Activated CD8-positive, alpha-beta memory T cell treated with anti-CD3 and anti-CD28 coated beads, Interleukin-2, amount 50 U/mL, for 48 hours (primary cell): Measurements from ENCODE around the gene FLYWCH1.
"Not testable (repeated sequence)": the region's sequence is repeated elsewhere in the genome, so short reads cannot be mapped to it uniquely, and the experiment has no call there.

Experiments
- DNase-seq: peaks from one replicate; pipeline ENCODE4 v3.0.0-alpha.2; 2020

FLYWCH1 gene

DNA sequence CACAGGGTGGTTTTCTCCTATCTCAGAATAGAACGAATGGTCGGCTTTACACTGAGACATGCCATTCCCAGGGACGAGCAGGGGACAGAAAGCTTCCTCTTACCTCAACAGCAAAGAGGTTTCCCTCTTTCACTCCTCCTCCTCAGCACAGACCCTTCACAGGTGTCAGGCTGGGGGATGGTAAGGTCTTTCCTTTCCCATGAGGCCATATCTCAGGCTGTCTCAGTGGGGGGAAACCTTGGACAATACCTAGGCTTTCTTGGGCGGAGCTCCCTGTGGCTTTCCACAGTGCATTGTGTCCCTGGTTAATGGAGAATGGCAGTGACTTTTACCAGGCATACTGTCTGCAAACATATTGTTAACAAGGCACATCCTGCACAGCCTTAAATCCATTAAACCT lies 16.4 kb downstream of the FLYWCH1 start:
- not testable (repeated sequence) for DNase-seq

DNA sequence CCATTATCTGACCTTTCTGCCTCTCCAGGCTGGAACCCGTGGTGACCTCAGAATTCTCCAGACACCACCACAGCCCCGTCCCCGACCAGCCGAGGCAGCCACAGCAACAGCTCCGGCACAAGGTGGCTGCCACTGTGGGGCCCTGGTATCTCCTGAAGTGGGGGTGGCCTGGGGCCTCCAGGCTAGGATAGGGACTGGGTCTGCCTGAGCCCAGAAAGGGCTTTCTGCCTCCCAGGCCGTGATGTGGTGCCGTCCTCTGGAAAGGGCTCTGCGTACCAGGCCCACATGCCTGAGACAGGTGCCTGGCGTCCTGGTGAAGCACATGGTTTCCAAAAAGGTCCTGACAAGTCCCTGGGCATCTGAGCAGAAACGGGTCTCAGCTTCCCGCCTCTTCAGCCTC lies 17.1 kb downstream of the FLYWCH1 start:
- DNase-seq: no peak

DNA sequence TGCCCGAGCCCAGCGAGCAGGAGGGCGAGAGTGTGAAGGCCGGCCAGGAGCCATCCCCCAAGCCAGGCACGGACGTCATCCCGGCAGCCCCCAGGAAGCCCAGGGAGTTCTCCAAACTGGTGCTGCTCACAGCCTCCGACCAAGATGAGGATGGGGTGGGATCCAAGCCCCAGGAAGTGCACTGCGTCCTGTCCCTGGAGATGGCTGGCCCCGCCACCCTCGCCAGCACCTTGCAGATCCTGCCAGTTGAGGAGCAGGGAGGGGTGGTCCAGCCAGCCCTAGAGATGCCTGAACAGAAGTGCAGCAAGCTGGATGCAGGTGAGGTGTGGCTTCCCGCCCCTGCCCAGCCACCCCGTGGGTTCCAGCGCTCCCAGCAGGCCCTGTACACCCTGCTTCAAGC lies 18.0 kb downstream of the FLYWCH1 start:
- DNase-seq: no peak

DNA sequence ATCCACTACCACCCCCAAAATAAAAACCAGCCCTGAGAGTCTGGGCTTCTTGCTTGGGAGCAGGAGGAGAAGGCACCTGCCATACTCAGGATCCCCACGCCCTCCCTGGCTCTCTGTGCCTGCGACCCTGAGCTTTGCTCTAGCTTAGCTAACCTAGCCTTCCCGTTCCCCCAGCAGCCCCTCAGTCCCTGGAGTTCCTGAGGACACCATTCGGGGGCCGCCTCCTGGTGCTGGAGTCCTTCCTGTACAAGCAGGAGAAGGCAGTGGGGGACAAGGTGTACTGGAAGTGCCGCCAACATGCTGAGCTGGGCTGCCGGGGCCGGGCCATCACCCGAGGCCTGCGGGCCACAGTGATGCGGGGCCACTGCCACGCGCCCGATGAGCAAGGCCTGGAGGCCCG lies 18.5 kb downstream of the FLYWCH1 start:
- DNase-seq: no peak

DNA sequence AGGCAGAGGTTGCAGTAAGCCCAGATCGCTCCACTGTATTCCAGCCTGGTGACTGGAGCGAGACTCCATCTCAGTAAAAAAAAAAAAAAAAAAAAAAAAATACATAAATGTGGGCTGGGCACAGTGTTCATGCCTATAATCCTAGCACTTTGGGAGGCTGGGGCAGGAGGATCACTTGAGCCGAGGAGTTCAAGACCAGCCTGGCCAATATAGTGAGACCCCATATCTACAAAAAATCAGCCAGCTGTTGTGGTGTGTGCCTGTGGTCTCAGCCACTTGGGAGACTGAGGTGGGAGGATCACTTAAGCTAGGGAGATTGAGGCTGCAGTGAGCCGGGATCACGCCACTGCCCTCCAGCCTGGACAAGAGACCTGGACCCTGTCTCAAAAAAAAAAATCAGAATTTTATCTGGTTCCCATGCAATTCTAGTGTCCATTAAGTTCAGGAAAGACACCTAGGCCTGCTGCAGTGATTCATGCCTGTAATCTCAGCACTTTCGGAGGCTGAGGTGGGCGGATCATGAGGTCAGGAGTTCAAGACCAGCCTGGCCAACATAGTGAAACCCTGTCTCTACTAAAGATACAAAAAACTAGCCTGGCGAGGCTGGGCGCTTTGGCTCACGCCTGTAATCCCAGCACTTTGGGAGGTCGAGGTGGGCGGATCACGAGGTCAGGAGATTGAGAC lies 19.6 kb downstream of the FLYWCH1 start:
- not testable (repeated sequence) for DNase-seq

DNA sequence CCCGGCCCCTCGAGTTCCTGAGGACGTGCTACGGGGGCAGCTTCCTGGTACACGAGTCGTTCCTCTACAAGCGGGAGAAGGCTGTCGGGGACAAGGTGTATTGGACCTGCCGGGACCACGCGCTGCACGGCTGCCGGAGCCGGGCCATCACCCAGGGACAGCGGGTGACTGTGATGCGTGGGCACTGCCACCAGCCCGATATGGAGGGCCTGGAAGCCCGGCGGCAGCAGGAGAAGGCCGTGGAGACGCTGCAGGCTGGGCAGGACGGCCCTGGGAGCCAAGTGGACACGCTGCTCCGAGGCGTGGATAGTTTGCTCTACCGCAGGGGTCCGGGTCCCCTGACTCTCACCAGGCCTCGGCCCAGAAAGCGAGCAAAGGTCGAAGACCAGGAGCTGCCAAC lies 21.4 kb downstream of the FLYWCH1 start:
- DNase-seq: no peak

DNA sequence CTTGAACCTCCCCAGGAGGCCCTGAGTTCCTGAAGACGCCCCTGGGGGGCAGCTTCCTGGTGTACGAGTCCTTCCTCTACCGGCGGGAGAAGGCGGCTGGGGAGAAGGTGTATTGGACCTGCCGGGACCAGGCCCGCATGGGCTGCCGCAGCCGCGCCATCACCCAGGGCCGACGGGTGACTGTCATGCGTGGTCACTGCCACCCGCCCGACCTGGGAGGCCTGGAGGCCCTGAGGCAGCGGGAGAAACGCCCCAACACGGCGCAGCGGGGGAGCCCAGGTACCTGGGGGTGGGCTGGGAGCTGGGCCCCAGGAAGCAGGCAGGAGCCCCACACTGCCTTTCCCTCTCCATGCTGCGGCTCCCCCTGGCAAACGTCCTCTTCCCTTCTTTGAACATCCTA lies 22.0 kb downstream of the FLYWCH1 start:
- no peak for DNase-seq

DNA sequence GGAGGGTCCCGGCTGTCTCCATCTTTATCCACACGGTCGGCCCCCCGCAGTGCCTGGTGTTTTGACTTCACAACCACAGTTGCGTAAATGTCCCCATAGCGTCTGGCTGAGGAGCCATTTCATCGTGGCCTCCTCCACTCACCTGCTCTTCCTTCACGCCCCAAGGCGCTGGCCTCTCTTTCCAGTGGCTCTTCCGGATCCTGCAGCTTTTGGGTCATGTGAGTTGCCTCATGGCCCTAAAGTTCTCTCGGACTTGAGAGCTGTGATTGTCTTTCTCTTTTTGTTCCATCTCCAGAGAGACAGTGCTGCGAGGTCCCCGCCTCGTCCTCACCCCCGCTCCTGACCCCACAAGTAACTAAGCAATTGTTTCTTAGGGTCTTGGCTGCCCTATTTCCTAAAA lies 22.7 kb downstream of the FLYWCH1 start:
- no peak for DNase-seq

DNA sequence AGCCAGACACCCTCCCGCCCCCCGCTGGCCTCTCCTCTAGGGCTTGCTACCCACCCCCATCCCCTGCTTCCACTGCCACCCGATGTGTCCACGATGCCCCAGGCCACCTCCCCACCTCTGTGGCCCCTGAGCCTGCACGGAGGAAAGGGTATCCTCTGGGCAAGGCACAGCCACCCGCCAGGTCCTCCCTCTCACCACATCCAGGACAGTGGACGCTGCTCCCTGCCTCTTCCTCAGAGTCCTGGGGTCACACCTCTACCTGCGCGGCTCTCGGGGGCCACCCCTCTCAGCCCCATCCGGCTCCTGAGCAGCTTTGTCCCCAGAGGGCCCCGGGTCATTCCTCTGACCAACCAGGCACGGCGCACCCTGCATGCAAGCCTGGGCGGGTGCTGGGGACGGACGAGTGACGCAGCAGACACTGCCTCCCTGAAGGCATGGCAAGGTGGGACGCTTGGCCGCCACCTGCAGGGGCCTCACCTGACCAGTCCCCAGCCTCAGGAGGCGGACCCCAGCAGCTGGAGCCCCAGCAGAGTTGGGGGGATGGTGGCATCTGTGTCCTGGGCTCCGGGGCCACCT lies 24.8 kb downstream of the FLYWCH1 start:
- no peak for DNase-seq

DNA sequence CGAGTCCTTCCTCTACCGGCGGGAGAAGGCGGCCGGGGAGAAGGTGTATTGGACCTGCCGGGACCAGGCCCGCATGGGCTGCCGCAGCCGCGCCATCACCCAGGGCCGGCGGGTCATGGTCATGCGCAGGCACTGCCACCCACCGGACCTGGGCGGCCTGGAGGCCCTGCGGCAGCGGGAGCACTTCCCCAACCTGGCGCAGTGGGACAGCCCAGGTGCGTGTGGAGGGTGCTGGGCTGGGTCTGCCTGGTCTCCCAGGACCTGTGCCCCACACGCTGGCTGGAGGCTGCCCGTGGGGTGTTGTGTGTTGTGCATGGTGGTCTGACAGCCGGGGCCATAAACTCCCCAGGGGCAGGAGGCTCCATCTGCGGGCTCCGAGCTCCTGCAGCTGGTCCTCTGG lies 25.4 kb downstream of the FLYWCH1 start:
- no peak for DNase-seq

DNA sequence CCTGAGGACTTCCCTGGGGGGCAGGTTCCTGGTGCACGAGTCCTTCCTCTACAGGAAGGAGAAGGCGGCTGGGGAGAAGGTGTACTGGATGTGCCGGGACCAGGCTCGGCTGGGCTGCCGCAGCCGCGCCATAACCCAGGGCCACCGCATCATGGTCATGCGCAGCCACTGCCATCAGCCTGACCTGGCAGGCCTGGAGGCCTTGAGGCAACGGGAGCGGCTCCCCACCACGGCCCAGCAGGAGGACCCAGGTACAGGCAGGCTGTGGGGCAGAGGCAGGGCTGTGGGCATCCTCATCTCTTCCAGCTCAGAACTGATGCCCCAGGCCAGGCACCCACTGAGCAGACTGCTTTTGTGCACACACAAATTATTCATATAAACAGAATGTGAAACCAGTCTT lies 26.5 kb downstream of the FLYWCH1 start:
- DNase-seq: no peak

DNA sequence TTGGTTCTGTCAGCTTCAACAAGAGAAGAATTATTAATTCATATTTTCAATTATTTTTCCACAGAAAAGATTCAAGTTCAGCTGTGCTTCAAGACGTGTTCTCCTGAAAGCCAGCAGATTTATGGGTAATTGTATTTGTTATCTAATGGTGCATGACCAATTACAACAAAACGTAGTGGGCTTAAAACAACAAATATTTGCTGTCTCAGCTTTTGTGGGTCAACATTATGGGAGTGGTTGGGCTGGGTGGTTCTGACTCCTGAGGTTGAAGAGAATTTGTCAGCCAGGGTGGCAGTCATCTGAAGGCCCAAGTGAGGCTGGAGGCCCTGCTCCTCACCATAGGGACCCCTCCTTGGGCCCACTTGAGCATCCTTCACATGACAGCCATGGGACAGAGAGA lies 28.2 kb downstream of the FLYWCH1 start:
- DNase-seq: no peak

DNA sequence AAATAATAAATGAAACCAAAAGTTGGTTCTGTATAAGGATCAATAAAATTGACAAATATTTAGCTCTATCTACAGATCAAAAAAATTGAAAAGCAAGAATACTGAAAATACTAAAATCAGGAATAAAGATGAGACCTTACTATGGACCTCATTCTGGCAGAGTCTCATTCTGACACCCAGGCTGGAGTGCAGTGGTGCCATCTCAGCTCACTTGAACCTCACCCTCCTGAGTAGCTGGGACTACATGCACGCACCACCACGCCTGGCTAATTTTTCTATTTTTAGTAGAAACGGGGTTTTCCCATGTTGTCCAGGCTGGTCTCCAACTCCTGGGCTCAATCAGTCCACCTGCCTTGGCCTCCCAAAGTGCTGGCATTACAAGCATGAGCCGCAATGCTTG lies 30.3 kb downstream of the FLYWCH1 start:
- no peak for DNase-seq

DNA sequence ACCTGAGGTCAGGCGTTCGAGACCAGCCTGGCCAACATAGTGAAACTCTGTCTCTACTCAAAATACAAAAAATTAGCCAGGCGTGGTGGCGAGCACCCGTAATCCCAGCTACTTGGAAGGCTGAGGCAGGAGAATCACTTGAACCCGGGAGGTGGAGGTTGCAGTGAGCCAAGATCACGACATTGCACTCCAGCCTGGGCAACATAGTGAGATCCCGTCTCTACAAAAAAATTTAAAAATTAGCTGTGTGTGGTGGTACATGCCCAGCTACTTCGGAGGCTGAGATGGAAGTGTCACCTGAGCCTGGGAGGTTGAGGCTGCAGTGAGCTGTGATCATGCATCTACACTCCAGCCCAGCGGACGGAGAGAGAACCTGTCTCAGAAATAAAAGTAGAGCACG lies 32.0 kb downstream of the FLYWCH1 start:
- DNase-seq: not testable (repeated sequence)

DNA sequence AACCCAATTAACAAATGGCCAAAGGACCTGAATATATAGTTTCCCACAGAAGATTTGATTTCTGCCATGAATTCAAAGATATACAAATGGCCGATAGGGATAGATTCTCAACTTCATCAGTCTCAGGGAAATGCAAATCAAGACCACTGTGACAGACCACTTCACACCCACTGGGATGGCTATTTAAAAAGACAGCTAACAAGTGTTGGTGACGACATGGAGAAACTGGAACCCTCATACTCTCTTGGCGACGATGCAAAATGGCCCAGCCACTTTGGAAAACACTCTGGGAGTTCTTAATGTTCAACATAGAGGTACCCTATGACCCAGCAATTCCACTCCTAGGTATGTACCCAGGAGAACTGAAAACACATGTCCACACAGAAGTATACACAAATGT lies 34.9 kb downstream of the FLYWCH1 start:
- no peak for DNase-seq

DNA sequence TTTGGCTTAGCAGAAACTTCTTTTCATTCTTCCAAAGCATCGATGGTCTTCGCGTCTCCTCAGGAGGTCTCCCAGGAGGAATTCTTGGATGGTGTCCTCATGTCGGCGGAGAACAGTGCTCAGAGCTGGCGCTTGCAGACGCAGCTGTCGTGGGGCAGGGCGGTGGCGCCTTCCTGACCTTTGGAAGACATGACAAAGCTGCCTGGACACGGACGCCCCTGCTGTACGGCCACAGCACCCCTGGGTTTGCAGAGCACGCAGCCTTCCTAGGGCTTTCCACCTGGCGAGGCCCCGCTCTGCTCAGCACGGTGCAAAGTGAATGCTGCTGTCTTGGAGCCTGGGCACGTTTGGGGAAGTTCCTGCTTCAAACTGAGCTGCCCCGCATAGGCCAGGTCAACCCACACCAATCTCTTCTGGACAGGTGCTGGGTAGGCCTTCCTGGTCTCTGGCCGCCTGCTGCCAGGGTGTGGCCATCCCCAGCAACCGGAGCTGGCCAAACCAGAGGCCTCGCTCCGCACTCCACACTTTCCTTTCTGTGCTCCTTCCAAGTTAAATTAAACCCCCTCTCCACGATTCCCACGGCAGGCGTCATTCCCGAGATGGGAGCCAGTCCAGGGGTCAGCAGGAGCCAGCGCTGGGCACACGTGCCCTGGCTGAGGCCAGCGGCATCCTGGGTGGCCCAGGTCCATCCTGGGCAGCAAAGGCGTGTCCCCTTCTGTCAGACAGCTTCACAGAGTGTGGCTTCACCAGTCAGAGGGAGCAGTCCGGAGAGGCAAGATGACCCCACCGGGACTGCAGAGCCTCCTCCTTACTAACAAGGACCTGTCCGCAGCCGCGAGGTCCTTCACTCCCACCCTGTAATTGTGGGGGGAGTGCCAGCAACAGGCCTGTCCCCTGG lies 37.3 kb downstream of the FLYWCH1 start:
- no peak for DNase-seq

DNA sequence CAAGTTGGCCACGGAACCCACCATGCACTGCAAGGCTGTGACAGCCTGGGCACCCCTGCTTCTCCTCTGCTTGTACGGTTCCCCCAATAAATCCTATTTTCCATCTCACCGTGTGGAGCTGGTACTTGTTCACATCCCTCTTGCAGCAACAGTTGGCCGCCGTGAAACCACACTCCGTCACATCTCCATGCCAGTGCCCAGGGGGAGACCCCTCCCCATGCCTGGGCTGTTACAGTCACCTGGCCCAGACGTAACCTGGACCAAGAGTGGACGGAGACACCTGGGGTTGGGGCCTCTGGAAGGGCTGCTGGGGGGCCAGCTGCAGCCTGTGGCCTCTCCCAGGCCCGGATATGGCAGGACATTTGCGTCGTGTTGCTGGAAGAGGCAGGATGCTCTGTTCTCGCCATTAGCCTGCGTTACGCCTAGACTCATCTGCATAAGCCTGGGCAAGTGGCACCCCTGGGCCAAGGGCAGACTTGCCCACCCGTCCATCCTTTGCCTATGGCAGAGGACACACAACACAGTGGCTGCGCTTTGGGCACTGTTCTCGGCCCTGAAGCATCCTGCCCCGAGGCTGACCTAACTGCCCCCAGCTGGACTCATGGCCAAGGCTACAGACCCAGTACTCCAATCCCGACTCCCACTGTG lies 38.1 kb downstream of the FLYWCH1 start:
- DNase-seq: no peak

DNA sequence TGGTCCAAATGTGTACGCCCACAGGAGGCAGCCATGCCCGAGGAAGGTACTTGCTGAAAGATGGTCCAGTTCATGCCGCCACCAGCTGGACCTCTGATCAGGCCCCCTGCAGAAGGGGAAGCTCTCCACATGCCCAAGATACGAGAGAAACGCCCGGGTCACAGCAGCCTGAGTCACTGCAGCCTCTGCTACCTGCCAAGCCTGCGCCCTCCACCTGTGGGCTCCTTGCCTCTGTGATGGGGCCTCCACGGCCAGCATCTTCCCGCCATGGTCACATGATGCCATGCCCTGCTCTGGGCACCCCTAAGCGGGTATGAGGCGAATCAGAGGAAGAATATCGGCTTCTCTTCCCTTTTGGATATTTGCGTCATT lies 38.6 kb downstream of the FLYWCH1 start:
- DNase-seq: no peak

DNA sequence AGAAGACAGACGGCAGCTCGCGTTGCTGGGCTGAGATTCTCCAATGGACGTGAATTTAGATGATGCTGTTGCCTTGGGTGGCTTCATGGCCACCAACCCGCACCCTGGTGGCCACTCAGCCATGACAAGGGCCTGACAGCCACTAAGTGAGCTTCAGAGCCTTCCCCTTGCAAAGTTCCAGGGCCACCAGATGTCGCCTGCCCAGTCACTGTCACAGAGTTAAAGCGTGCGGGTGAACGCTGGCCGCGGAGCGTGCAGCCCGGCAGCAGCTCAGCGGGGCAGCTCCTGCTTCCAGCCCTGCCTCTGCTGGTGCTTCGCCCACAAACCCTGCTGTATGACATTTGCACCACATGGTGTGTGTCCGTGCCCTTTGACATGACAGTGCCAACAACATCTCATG lies 39.0 kb downstream of the FLYWCH1 start:
- DNase-seq: no peak

DNA sequence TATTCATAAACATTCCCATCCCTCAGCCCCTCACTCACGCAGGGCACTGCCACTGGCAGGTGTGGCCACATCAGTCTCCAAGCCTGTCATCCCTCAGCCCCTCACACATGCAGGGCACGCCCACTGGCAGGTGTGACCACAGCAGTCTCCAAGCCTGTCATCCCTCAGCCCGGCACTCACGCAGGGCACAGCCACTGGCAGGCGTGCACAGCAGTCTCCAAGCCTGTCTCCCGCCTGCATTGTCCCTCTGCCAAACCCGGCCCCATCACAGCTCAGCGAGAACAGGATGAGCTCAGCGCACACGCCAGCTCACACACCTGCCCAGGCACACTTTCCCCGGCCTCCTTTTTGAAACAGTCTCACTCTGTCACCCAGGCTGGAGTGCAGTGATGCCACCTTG lies 40.9 kb downstream of the FLYWCH1 start:
- no peak for DNase-seq

DNA sequence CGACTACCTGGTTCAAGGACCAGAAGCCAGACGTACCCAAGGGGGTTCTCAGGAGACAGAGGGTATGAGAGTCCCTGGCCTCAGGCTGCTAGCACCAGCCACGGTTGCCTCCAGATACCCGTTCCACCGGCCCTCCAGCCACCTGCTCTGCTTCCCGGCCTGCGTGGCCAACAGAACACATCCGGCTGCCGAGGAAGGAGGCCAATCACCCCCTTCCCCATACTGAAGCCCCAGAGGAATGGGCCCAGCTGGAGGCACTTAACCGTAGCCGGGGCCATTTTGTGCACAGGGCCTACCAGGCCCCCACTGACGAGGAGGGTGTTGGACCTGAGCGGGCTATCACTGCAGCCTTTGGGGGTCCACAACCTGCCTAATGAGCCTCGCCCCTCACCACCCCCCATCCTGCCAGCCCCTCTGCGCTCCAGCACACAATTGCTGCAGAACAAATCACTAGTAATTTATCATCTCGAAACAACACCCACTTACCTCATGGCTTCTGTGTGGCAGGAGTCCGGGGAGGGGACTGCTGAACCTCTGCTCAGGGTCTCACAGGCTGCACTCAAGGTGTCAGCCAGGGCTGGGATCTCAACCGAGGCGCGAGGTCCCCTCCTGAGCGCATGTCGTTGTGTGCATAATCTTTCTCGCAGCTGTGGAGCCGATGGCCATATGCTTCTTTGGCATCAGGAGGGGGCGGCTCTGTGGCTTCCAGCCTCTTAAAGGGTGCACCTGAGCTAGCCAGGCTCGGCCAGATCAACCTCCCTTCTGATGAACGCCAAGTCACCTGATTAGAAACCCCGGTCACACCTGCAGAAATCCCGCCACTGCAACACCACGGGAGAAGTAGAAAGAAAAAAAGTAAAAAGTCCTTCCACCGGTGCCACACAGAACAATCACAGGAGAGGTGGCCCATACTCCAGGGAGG lies 42.2 kb downstream of the FLYWCH1 start:
- no peak for DNase-seq

DNA sequence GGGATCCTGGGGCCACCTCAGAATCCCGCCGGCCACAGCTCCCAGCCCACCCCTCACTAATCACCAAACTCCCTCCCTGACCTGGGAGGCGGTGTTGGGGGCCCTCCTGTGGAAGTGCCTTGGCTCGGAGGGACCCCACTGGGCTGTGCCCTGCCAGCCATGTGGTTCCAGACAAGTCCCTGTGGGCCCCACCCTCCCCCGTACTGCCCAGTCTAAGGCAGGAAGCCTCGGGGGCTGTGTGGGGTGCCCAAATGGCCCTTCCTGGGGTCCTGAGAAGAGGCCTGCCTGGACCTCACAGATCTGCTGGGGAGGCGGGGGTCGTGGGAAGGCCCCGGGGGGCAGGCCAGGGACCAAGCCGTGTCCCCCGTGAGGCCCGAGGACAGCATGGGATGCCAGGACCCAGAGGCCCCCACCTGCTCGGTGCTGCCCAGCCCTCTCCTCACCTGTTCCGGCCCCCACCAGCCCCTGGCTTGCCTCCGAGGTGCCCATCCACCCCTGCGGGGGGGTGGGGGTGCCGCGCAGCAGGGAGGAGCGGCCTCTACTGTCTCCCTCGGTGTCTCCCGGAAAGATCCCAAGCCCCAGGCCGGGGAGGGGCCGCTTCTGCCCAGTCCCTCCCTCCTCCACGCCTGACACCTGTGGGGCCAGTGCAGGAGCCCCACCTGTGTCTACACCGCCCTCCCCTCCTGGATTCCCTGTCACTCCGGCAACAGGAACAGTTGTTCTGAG lies 43.1 kb downstream of the FLYWCH1 start:
- no peak for DNase-seq
